ENCODE data around the gene RBBP8.

The RBBP8 gene

DNA sequence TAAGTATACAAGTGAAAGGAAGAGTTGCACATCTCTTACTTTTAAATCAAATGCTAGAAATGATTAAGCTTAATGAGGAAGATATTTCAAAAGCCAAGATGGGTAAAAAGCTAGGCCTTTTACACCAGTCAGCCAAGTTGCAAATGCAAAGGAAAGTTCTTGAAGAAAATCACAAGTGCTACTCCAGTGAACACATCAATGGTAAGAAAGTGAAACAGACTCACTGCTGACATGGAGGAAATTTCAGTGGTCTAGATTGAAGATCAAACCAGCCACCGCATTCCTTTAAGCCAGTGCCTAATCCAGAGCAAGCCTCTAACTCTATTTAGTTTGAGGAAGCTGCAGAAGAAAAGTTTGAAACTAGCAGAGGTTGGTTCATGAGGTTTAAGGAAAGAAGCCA lies 79.1 kb downstream of the RBBP8 start:
- Histone ChIP-seq H3K27me3 (no peaks in the 10 kb centered on the region), H3K4me3 (ENCODE audit: low read depth, low read length) (no peak overlapping the region), H3K36me3 (no peaks in the 10 kb centered on the region), H3K4me1 (no peaks in the 10 kb centered on the region), H3K9me3 (no peaks in the 10 kb centered on the region)
- DNase-seq = no peak
- TF ChIP-seq, protein P1, sequence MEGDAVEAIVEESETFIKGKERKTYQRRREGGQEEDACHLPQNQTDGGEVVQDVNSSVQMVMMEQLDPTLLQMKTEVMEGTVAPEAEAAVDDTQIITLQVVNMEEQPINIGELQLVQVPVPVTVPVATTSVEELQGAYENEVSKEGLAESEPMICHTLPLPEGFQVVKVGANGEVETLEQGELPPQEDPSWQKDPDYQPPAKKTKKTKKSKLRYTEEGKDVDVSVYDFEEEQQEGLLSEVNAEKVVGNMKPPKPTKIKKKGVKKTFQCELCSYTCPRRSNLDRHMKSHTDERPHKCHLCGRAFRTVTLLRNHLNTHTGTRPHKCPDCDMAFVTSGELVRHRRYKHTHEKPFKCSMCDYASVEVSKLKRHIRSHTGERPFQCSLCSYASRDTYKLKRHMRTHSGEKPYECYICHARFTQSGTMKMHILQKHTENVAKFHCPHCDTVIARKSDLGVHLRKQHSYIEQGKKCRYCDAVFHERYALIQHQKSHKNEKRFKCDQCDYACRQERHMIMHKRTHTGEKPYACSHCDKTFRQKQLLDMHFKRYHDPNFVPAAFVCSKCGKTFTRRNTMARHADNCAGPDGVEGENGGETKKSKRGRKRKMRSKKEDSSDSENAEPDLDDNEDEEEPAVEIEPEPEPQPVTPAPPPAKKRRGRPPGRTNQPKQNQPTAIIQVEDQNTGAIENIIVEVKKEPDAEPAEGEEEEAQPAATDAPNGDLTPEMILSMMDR (IDR thresholded peaks at IDR 0.05; ENCODE audit: low read depth, low read length) = no peak

DNA sequence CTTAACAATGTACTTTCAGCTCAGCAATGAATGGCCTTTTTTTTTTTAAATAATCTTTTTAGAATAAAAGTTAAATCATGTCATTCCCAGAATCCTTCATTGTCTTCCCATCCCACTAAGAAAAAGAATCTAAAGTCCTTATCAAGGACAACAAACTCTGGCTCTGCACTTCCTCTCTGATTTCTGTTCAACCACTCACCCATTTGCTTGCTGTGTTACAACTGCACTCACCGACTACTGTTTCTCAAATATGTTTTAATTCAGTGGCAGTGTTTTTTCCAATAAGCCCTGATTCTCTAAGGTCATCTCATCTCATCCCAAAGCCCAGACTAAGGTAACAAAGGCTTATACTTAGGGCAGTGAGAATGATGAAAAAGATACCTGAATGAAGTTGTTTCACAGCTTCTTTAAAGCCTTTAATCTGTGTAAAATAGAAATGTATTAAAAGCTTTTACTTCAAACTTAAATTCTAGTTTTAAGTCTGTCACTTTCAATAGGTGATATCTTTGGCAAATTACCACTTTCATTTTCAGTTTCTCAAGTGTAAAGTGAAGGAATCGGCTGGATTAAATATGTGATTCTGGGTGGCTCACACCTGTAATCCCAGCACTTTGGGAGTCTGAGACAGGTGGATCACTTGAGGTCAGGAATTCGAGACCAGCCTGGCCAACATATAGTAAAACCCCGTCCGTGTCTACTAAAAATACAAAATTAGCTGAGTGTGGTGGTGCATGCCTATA lies 87.6 kb downstream of the RBBP8 start:
- Histone ChIP-seq H3K36me3 (no peaks in the 10 kb centered on the region), H3K4me1 (no peaks in the 10 kb centered on the region), H3K4me3 (ENCODE audit: low read depth, low read length) (no peak overlapping the region), H3K27me3 (no peaks in the 10 kb centered on the region), H3K9me3 (no peaks in the 10 kb centered on the region)
- TF ChIP-seq, protein P1 (IDR thresholded peaks at IDR 0.05; ENCODE audit: low read depth, low read length) = no peak
- DNase-seq = no peak

DNA sequence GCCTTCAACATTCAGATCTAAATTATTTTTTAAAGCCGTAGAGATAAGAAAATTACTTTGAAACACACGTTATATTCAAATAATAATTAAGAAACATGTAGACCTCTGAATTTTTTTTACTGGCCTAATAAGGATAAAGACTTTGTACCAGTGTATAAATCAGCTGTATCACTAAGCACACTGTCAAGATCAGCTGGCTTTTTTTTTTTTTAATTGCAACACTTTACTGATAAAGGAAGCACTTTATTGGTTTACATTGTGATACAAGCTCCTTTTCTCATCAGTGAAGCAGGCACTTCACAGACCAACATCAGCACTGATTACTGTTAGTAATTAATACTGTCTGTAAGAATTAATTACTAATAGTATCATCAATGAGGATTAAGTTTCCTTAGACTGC lies 88.5 kb downstream of the RBBP8 start:
- TF ChIP-seq, protein P1 (IDR thresholded peaks at IDR 0.05; ENCODE audit: low read depth, low read length) = no peak
- DNase-seq = no peak
- H3K27me3 ChIP-seq = no peaks in the 10 kb centered on the region
- H3K4me1 ChIP-seq = no peaks in the 10 kb centered on the region
- no peaks in the 10 kb centered on the region for H3K9me3 ChIP-seq
- no peaks in the 10 kb centered on the region for H3K36me3 ChIP-seq
- H3K4me3 ChIP-seq (ENCODE audit: low read depth, low read length) = no peak overlapping the region

DNA sequence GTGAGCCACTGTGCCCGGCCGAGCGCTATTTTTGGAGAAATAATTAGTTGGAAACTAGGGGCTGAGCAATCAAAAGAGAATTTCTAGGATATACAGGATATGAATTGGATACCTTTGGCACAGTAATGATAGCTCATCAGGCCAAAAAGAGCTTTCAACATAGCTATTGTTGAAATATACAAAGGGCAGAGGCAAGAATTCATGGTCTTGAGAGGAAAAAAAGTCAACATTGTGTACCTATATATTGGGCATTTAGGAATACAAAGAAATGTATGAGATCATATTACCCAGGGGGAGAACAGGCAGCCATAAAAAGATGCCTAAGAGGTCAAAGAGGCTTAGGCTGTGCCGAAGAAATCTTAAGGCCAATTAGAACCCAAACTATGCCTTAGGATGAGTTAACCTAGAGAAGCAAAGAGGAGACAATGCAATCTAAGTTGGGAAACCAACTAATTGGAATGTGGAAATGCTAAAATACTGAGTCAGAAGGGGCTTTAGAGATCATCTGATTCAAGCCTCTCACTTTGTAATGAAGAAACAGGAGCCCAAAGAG lies 99.0 kb downstream of the RBBP8 start:
- Histone ChIP-seq H3K9me3 (no peaks in the 10 kb centered on the region), H3K4me3 (ENCODE audit: low read depth, low read length) (no peak overlapping the region), H3K27me3 (no peaks in the 10 kb centered on the region), H3K36me3 (no peaks in the 10 kb centered on the region), H3K4me1 (no peaks in the 10 kb centered on the region)
- DNase-seq = no peak
- TF ChIP-seq, protein P1 (IDR thresholded peaks at IDR 0.05; ENCODE audit: low read depth, low read length) = no peak

DNA sequence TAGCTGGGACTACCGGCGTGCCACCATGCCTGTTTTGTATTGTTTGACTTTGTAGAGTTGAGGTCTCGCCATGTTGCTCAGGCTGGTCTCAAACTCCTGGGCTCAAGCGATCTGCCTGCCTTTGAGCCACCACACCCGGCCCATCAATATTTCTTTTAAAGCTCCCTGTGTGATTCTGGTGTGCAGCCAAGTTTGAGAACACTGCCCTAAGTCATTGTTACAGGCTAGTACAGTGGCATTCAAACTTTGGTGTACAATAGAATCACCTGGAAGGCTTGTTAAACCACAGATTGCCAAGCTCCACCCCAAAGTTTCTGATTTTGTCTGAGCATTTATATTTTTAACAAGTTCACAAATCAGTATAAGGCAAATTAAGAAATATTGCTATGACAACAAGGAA lies 99.9 kb downstream of the RBBP8 start:
- no peaks in the 10 kb centered on the region for H3K4me1 ChIP-seq
- TF ChIP-seq, protein P1 (IDR thresholded peaks at IDR 0.05; ENCODE audit: low read depth, low read length) = no peak
- H3K27me3 ChIP-seq = no peaks in the 10 kb centered on the region
- H3K36me3 ChIP-seq = no peaks in the 10 kb centered on the region
- no peak for DNase-seq
- no peaks in the 10 kb centered on the region for H3K9me3 ChIP-seq
- H3K4me3 ChIP-seq (ENCODE audit: low read depth, low read length) = no peak overlapping the region

DNA sequence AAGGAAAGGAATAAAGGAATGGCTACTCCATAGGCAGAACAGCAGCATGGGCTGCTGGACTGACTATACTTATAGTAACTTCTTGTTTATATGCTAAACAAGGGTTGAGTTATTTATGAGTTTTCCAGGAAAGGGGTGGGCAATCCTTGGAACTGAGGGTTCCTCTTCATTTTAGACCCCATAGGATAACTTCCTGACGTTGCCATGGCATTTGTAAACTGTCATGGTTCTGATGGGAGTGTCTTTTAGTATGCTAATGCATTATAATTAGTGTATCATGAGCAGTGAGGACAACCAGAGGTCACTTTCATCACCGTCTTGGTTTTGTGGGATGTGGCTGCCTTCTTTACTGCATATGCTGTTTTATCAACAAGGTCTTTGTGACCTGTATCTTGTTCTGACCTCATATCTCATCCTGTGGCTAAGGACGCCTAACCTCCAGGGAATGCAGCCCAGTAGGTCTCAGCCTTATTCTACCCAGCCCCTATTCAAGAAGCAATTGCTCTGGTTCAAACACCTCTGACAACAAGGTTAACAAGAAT lies 103.6 kb downstream of the RBBP8 start:
- TF ChIP-seq, protein P1 (IDR thresholded peaks at IDR 0.05; ENCODE audit: low read depth, low read length) = no peak
- Histone ChIP-seq H3K36me3 (no peaks in the 10 kb centered on the region), H3K9me3 (no peaks in the 10 kb centered on the region), H3K4me1 (no peaks in the 10 kb centered on the region), H3K4me3 (ENCODE audit: low read depth, low read length) (no peak overlapping the region), H3K27me3 (no peaks in the 10 kb centered on the region)
- no peak for DNase-seq

Data from BE2C (cell line).